Mucosa of descending colon (tissue), 3 donors: ENCODE results near the gene CISTR. TPM values are rescaled to one million over a fixed set of nuclear protein-coding genes. Genes with fewer than 3 reads are reported as not detected.

Experiments
- ATAC-seq: fragments of 200-7000 bp; cut with Tn5 transposase; one replicate; pipeline ENCODE4 v1.9.1; 2020; ENCODE audit warnings: mild to moderate bottlenecking, moderate library complexity
- DNase-seq, 3 donors: peaks; one replicate each; pipeline ENCODE4 v3.0.0-alpha.2; 2020
- H3K36me3 ChIP-seq: fragments of 200-600 bp; one replicate; pipeline ENCODE4 v1.8.0; 2021; ENCODE audit warnings: low read depth, mild to moderate bottlenecking
- H3K4me1 ChIP-seq: fragments of 200-600 bp; one replicate; pipeline ENCODE4 v1.8.0; 2021; ENCODE audit warnings: low read depth, mild to moderate bottlenecking
- H3K4me3 ChIP-seq: fragments of 200-600 bp; one replicate; pipeline ENCODE4 v1.8.0; 2021; ENCODE audit warnings: mild to moderate bottlenecking
- H3K9me3 ChIP-seq: fragments of 200-600 bp; one replicate; pipeline ENCODE4 v1.8.0; 2021; ENCODE audit warnings: mild to moderate bottlenecking
- intact Hi-C, 2 donors: fragments of 100-400 bp; cut with DNase I in 1 of 2; cut with micrococcal nuclease in 1 of 2; formaldehyde crosslinking; loops; one replicate each; pipeline versions ENCODE4 v1.11.0 to v1.11.1; 2022; cut with DNase I, micrococcal nuclease
- total RNA-seq, 3 donors: library from RNA; stranded (reverse); fragmentation: NEBNext Ultra II Directional in 2 of 3; extraction: Animal tissue kit (Norgen Biotek cat#: 25700) in 2 of 3; gene quantifications; one replicate each; pipeline versions ENCODE4 v1.2.1 to v1.2.4, GENCODE V29; 2021 to 2023
- TF ChIP-seq, protein P1 (sequence below): fragments of 200-600 bp; IDR thresholded peaks from one replicate; pipeline ENCODE4 v1.8.0; 2022; ENCODE audit warnings: antibody characterized with exemption, mild to moderate bottlenecking
- donor health status: DM: no; HTN: no; CAD: no; lungs with moderate emphysema.
- donor health status: DM: no; HTN: no; CAD: no.
- donor health status: DM: no; HTN: yes; CAD: no.

Gene CISTR
- total RNA-seq, 3 donors from 2014 or later, result not detected

GRCh38 chr12:53713516-53713915, 38.3 kb downstream of the CISTR start:
- no peaks in the 10 kb centered on the region for H3K36me3 ChIP-seq
- no peaks in the 10 kb centered on the region for H3K9me3 ChIP-seq
- DNase-seq (no peak), ATAC-seq (no peak)
- TF ChIP-seq, protein P1, sequence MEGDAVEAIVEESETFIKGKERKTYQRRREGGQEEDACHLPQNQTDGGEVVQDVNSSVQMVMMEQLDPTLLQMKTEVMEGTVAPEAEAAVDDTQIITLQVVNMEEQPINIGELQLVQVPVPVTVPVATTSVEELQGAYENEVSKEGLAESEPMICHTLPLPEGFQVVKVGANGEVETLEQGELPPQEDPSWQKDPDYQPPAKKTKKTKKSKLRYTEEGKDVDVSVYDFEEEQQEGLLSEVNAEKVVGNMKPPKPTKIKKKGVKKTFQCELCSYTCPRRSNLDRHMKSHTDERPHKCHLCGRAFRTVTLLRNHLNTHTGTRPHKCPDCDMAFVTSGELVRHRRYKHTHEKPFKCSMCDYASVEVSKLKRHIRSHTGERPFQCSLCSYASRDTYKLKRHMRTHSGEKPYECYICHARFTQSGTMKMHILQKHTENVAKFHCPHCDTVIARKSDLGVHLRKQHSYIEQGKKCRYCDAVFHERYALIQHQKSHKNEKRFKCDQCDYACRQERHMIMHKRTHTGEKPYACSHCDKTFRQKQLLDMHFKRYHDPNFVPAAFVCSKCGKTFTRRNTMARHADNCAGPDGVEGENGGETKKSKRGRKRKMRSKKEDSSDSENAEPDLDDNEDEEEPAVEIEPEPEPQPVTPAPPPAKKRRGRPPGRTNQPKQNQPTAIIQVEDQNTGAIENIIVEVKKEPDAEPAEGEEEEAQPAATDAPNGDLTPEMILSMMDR, result no peak
- no peaks in the 10 kb centered on the region for H3K4me1 ChIP-seq
- intact Hi-C loops, result no loop called here
- no peak overlapping the region for H3K4me3 ChIP-seq

DNA sequence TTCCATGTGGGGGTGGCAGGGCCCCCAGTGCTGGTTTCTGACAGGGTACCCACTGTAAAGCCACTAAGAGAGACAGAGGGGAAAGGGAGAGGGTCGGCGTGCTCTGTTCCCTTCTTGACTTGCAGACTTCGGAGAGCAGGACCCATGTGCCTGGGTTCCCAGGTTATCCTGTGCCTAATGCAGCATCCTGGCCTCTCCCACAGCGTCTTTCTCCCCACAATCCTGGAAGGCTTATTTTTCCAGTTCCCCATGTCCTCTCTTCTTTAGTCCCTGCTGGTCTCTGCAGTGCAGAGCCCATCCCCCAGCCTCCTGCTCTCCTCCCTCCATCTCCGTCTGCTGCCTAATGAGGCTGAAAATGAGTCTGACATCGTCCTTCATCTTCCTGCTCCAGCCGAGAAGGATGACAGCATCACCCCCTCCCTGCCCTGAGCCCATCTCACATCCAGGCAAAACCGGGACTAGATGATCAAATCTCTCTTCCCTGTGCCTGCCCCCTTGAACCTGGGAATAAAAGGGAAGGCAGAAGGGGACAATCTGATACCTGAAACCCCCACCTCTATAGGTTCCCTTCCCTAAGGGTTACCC, 39.6 kb downstream of the CISTR start:
- Histone ChIP-seq H3K36me3 (no peaks in the 10 kb centered on the region), H3K4me1 (no peaks in the 10 kb centered on the region), H3K9me3 (no peaks in the 10 kb centered on the region), H3K4me3 (no peak overlapping the region)
- DNase-seq, result no peak
- ATAC-seq, result no peak
- TF ChIP-seq, protein P1, result no peak
- intact Hi-C loops, result no loop called here

DNA sequence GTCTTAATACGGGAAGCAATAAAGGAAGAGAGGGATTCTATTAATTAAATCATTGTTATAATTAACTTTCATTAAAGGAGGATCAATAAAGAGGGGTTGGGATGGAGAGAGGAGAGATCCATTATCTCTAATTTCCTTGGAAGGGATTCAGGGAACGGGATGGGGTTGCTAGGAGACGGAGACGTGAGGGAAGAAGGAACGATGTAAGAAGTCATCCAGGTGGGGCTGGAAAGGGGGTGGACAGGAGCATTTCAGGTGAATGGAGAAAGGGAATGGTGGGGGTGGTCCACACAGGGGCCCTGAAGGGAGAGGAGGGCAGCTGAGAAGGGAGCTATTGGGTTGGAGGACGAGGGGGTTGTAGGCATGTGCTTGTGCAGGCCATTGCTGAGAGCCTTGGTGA, 41.7 kb downstream of the CISTR start:
- TF ChIP-seq, protein P1, result no peak
- Histone ChIP-seq H3K4me1 (no peaks in the 10 kb centered on the region), H3K36me3 (no peaks in the 10 kb centered on the region), H3K9me3 (no peaks in the 10 kb centered on the region), H3K4me3 (no peak overlapping the region)
- intact Hi-C loops, result no loop called here
- DNase-seq, result no peak
- no peak for ATAC-seq

DNA sequence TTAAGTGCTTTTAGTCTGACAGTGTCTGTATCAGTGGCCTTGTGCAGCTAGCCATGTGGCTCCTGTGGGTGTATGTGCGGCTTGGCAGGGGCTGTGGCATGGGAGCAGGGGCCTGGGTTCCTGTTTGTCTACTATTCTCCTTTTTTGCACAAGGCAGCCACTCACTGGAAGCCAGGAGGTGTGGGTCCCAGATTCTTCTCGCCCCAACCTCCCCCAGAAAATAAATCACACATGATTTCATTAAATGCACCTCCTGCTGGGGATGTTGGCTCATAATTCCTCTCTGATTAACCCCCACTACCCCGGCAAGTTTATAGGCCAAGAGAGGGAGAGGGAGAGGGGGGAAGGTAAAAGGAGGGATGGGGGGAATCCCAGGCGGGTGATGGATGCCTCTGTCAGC, 42.1 kb downstream of the CISTR start:
- intact Hi-C loops, result no loop called here
- Histone ChIP-seq H3K36me3 (no peaks in the 10 kb centered on the region), H3K4me3 (no peak overlapping the region), H3K9me3 (no peaks in the 10 kb centered on the region), H3K4me1 (no peaks in the 10 kb centered on the region)
- ATAC-seq, result no peak
- TF ChIP-seq, protein P1, result no peak
- no peak for DNase-seq

DNA sequence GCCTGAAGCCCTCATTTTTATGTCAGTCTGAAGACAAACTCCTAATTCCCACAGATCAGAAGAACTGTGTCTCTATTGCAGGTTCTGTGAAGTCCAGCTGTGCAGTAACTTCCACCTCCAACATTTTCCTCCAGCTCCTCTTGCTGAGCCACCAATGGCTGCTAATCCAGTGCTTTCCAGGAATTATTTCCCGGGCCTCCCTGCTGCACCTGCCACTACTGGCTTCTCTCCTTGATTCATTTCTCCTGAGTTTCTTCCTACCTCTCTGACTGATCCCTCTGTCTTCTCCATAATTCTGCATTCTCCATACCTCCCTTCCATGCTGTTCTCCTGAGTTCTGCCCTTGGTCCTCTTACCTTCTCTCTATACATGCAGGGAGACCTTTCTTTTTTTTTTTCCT, 45.7 kb downstream of the CISTR start:
- no peak overlapping the region for H3K4me3 ChIP-seq
- intact Hi-C loops, result no loop called here
- ATAC-seq, result no peak

More for the DNA sequence above, 45.7 kb downstream of the CISTR start:
- H3K4me1 ChIP-seq, result no peaks in the 10 kb centered on the region
- H3K36me3 ChIP-seq, result no peaks in the 10 kb centered on the region
- no peaks in the 10 kb centered on the region for H3K9me3 ChIP-seq
- TF ChIP-seq, protein P1, result no peak
- no peak for DNase-seq
